Rectal smooth muscle tissue (tissue), 1 donor: ENCODE data around the gene HLA-DOA.

ENCODE experiments used
- H3K27ac ChIP-seq: one replicate; pipeline ENCODE4 v1.7.0; 2013; ENCODE audit warnings: low read depth, low read length, inconsistent platforms
- H3K27me3 ChIP-seq: one replicate; pipeline ENCODE4 v1.7.0; 2013; ENCODE audit warnings: low read length; ENCODE audit not compliant: control insufficient read depth, insufficient read depth
- H3K36me3 ChIP-seq: one replicate; pipeline ENCODE4 v1.7.0; 2013; ENCODE audit warnings: low read length; ENCODE audit not compliant: control insufficient read depth, insufficient read depth
- H3K4me1 ChIP-seq: one replicate; pipeline ENCODE4 v1.7.0; 2013; ENCODE audit warnings: low read length; ENCODE audit not compliant: control insufficient read depth, insufficient read depth
- H3K4me3 ChIP-seq: one replicate; pipeline ENCODE4 v1.7.0; 2013; ENCODE audit warnings: low read length
- H3K9ac ChIP-seq: one replicate; pipeline ENCODE4 v1.7.0; 2013; ENCODE audit warnings: low read length

Gene HLA-DOA

GRCh38 chr6:33028220-33028849 is 18.9 kb upstream of the HLA-DOA start:
- Histone ChIP-seq H3K36me3 (no peaks in the 10 kb centered on the region), H3K4me3 (no peak overlapping the region), H3K27me3 (no peaks in the 10 kb centered on the region), H3K9ac (no peak overlapping the region), H3K4me1 (no peaks in the 10 kb centered on the region), H3K27ac (peak overlapping the region; percentile 14)

GRCh38 chr6:33024521-33024920 is 15.1 kb upstream of the HLA-DOA start:
- no peak overlapping the region for H3K4me3 ChIP-seq
- H3K4me1 ChIP-seq = no peaks in the 10 kb centered on the region
- no peaks in the 10 kb centered on the region for H3K36me3 ChIP-seq
- H3K9ac ChIP-seq = no peak overlapping the region
- no peak overlapping the region for H3K27ac ChIP-seq
- no peaks in the 10 kb centered on the region for H3K27me3 ChIP-seq

GRCh38 chr6:33023536-33023935 is 14.1 kb upstream of the HLA-DOA start:
- no peak overlapping the region for H3K27ac ChIP-seq
- H3K4me3 ChIP-seq = no peak overlapping the region
- H3K36me3 ChIP-seq = no peaks in the 10 kb centered on the region
- H3K9ac ChIP-seq = no peak overlapping the region
- peaks cover 2% of the 10 kb centered on the region for H3K4me1 ChIP-seq
- H3K27me3 ChIP-seq = no peaks in the 10 kb centered on the region

GRCh38 chr6:33021917-33022316 is 12.5 kb upstream of the HLA-DOA start:
- H3K4me1 ChIP-seq = peaks cover 2% of the 10 kb centered on the region
- H3K4me3 ChIP-seq = no peak overlapping the region
- no peaks in the 10 kb centered on the region for H3K27me3 ChIP-seq
- no peak overlapping the region for H3K27ac ChIP-seq
- H3K9ac ChIP-seq = no peak overlapping the region
- H3K36me3 ChIP-seq = no peaks in the 10 kb centered on the region

GRCh38 chr6:33019372-33019771 is 10.0 kb upstream of the HLA-DOA start:
- Histone ChIP-seq H3K27ac (peak overlapping the region; percentile 50), H3K4me1 (peaks cover 4% of the 10 kb centered on the region), H3K27me3 (no peaks in the 10 kb centered on the region), H3K4me3 (peak overlapping the region; percentile 40), H3K9ac (no peak overlapping the region), H3K36me3 (no peaks in the 10 kb centered on the region)

GRCh38 chr6:33018904-33019303 is 9.5 kb upstream of the HLA-DOA start:
- H3K27me3 ChIP-seq = no peaks in the 10 kb centered on the region
- H3K4me3 ChIP-seq = peak overlapping the region; percentile 40
- H3K4me1 ChIP-seq = peaks cover 4% of the 10 kb centered on the region
- H3K9ac ChIP-seq = no peak overlapping the region
- no peaks in the 10 kb centered on the region for H3K36me3 ChIP-seq
- peak overlapping the region; percentile 50 for H3K27ac ChIP-seq

GRCh38 chr6:33018418-33018817 is 9.0 kb upstream of the HLA-DOA start:
- Histone ChIP-seq H3K9ac (no peak overlapping the region), H3K27ac (no peak overlapping the region), H3K4me3 (no peak overlapping the region), H3K4me1 (peaks cover 4% of the 10 kb centered on the region), H3K36me3 (no peaks in the 10 kb centered on the region), H3K27me3 (no peaks in the 10 kb centered on the region)

- H3K4me1 ChIP-seq = peaks cover 4% of the 10 kb centered on the region
- no peaks in the 10 kb centered on the region for H3K36me3 ChIP-seq
- no peaks in the 10 kb centered on the region for H3K27me3 ChIP-seq
- H3K9ac ChIP-seq = no peak overlapping the region
- no peak overlapping the region for H3K4me3 ChIP-seq
- no peak overlapping the region for H3K27ac ChIP-seq
Measured at GRCh38 chr6:33017694-33018353, 8.4 kb upstream of the HLA-DOA start.

- no peak overlapping the region for H3K4me3 ChIP-seq
- no peaks in the 10 kb centered on the region for H3K27me3 ChIP-seq
- no peak overlapping the region for H3K9ac ChIP-seq
- peaks cover 4% of the 10 kb centered on the region for H3K4me1 ChIP-seq
- H3K36me3 ChIP-seq = no peaks in the 10 kb centered on the region
- H3K27ac ChIP-seq = no peak overlapping the region
Measured at GRCh38 chr6:33017018-33017417, 7.6 kb upstream of the HLA-DOA start.

- Histone ChIP-seq H3K4me3 (no peak overlapping the region), H3K36me3 (no peaks in the 10 kb centered on the region), H3K9ac (no peak overlapping the region), H3K27me3 (no peaks in the 10 kb centered on the region), H3K4me1 (peaks cover 4% of the 10 kb centered on the region), H3K27ac (no peak overlapping the region)
Measured at GRCh38 chr6:33015798-33016197, 6.4 kb upstream of the HLA-DOA start.

- Histone ChIP-seq H3K9ac (no peak overlapping the region), H3K4me3 (no peak overlapping the region), H3K27ac (no peak overlapping the region), H3K36me3 (no peaks in the 10 kb centered on the region), H3K27me3 (no peaks in the 10 kb centered on the region), H3K4me1 (peaks cover 4% of the 10 kb centered on the region)
Measured at GRCh38 chr6:33014841-33015634, 5.6 kb upstream of the HLA-DOA start.

GRCh38 chr6:33013608-33014007 is 4.2 kb upstream of the HLA-DOA start:
- Histone ChIP-seq H3K27ac (no peak overlapping the region), H3K27me3 (no peaks in the 10 kb centered on the region), H3K36me3 (no peaks in the 10 kb centered on the region), H3K9ac (no peak overlapping the region), H3K4me1 (peaks cover 2% of the 10 kb centered on the region), H3K4me3 (no peak overlapping the region)
